ENCODE data around the gene ELAPOR1. TPM values are rescaled to one million over a fixed set of nuclear protein-coding genes. Genes with fewer than 3 reads are reported as not detected.

The ELAPOR1 gene
- total and polyA plus RNA-seq, 9 of the 15 experiments (the other 6 are each of a cell fraction or from before 2014, with no cell fraction given), result 0.07 to 1.2 (median 0.18) TPM

DNA sequence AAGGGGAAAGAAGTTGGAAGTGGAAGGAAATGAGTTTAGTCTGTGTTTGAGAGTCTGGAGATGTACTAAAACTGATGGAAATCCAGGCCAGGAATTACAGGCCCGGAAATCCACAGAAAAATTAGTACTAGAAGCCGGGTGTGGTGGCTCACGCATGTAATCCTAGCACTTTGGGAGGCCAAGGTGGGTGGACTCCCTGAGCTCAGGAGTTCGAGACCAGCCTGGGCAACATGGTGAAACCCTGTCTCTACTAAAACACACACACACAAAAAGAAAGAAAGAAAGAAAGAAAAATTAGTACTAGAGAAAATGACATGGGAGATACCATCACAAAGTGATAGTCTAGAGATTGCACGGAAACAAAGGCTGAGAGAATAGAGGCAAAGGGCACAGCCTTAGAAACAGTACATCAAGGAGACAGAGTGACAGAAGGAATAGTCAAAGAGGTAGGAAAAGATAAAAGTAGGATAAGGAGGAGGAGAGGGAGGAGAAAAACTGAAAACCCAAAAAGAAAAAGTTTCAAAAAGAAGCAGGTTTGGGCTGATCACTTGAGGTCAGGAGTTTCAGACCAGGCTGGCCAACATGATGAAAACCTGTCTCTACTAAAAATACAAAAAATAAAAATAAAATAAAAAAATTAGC, 33.4 kb upstream of the ELAPOR1 start (continued):
- TF ChIP-seq, protein P1, sequence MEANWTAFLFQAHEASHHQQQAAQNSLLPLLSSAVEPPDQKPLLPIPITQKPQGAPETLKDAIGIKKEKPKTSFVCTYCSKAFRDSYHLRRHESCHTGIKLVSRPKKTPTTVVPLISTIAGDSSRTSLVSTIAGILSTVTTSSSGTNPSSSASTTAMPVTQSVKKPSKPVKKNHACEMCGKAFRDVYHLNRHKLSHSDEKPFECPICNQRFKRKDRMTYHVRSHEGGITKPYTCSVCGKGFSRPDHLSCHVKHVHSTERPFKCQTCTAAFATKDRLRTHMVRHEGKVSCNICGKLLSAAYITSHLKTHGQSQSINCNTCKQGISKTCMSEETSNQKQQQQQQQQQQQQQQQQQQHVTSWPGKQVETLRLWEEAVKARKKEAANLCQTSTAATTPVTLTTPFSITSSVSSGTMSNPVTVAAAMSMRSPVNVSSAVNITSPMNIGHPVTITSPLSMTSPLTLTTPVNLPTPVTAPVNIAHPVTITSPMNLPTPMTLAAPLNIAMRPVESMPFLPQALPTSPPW (CRISPR knock-in tag; IDR thresholded peaks at IDR 0.05), result no peak
- TF ChIP-seq MYC (IDR thresholded peaks at IDR 0.05; ENCODE audit: low read depth, low read length), result no peak
- no peak for TF ChIP-seq MYC (CRISPR knock-in tag; IDR thresholded peaks at IDR 0.05; ENCODE audit: borderline replicate concordance, low read depth)
- TF ChIP-seq YY1 (IDR thresholded peaks at IDR 0.05; ENCODE audit: borderline replicate concordance in 1 of 3, control insufficient read depth in 1 of 3, extremely low read depth in 1 of 3, insufficient read depth in 3 of 3, insufficient read length in 1 of 3, insufficient replicate concordance in 2 of 3, low read depth in 1 of 3, low read length in 2 of 3), result no peak
- no peak for TF ChIP-seq ZNF76 (CRISPR knock-in tag; IDR thresholded peaks at IDR 0.05; ENCODE audit: borderline replicate concordance)
- TF ChIP-seq, protein P2, sequence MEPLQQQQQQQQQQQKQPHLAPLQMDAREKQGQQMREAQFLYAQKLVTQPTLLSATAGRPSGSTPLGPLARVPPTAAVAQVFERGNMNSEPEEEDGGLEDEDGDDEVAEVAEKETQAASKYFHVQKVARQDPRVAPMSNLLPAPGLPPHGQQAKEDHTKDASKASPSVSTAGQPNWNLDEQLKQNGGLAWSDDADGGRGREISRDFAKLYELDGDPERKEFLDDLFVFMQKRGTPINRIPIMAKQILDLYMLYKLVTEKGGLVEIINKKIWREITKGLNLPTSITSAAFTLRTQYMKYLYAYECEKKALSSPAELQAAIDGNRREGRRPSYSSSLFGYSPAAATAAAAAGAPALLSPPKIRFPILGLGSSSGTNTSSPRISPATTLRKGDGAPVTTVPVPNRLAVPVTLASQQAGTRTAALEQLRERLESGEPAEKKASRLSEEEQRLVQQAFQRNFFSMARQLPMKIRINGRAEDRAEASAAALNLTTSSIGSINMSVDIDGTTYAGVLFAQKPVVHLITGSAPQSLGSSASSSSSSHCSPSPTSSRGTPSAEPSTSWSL (CRISPR knock-in tag; IDR thresholded peaks at IDR 0.05; ENCODE audit: borderline replicate concordance), result no peak
- no peak for TF ChIP-seq BCOR (IDR thresholded peaks at IDR 0.05)
- no peak for TF ChIP-seq XRCC5 (IDR thresholded peaks at IDR 0.05; ENCODE audit: low read depth, low read length)
- TF ChIP-seq, protein P3, sequence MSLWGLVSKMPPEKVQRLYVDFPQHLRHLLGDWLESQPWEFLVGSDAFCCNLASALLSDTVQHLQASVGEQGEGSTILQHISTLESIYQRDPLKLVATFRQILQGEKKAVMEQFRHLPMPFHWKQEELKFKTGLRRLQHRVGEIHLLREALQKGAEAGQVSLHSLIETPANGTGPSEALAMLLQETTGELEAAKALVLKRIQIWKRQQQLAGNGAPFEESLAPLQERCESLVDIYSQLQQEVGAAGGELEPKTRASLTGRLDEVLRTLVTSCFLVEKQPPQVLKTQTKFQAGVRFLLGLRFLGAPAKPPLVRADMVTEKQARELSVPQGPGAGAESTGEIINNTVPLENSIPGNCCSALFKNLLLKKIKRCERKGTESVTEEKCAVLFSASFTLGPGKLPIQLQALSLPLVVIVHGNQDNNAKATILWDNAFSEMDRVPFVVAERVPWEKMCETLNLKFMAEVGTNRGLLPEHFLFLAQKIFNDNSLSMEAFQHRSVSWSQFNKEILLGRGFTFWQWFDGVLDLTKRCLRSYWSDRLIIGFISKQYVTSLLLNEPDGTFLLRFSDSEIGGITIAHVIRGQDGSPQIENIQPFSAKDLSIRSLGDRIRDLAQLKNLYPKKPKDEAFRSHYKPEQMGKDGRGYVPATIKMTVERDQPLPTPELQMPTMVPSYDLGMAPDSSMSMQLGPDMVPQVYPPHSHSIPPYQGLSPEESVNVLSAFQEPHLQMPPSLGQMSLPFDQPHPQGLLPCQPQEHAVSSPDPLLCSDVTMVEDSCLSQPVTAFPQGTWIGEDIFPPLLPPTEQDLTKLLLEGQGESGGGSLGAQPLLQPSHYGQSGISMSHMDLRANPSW (CRISPR knock-in tag; IDR thresholded peaks at IDR 0.05), result no peak
- TF ChIP-seq TAF15 (IDR thresholded peaks at IDR 0.05; ENCODE audit: low read depth, low read length), result no peak
- TF ChIP-seq, protein P4, sequence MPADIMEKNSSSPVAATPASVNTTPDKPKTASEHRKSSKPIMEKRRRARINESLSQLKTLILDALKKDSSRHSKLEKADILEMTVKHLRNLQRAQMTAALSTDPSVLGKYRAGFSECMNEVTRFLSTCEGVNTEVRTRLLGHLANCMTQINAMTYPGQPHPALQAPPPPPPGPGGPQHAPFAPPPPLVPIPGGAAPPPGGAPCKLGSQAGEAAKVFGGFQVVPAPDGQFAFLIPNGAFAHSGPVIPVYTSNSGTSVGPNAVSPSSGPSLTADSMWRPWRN (IDR thresholded peaks at IDR 0.05; ENCODE audit: low read depth), result no peak
- no peak for TF ChIP-seq EP400 (IDR thresholded peaks at IDR 0.05)
- TF ChIP-seq, protein P5, sequence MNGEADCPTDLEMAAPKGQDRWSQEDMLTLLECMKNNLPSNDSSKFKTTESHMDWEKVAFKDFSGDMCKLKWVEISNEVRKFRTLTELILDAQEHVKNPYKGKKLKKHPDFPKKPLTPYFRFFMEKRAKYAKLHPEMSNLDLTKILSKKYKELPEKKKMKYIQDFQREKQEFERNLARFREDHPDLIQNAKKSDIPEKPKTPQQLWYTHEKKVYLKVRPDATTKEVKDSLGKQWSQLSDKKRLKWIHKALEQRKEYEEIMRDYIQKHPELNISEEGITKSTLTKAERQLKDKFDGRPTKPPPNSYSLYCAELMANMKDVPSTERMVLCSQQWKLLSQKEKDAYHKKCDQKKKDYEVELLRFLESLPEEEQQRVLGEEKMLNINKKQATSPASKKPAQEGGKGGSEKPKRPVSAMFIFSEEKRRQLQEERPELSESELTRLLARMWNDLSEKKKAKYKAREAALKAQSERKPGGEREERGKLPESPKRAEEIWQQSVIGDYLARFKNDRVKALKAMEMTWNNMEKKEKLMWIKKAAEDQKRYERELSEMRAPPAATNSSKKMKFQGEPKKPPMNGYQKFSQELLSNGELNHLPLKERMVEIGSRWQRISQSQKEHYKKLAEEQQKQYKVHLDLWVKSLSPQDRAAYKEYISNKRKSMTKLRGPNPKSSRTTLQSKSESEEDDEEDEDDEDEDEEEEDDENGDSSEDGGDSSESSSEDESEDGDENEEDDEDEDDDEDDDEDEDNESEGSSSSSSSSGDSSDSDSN (IDR thresholded peaks at IDR 0.05; ENCODE audit: borderline replicate concordance in 1 of 2, low read depth in 2 of 2, low read length in 2 of 2), result no peak
- no peak for TF ChIP-seq ZC3H8 (IDR thresholded peaks at IDR 0.05)
- no peak for TF ChIP-seq ZNF584 (CRISPR knock-in tag; IDR thresholded peaks at IDR 0.05; ENCODE audit: low read depth)
- no peak for TF ChIP-seq MBD2 (IDR thresholded peaks at IDR 0.05; ENCODE audit: borderline replicate concordance, low read depth)
- TF ChIP-seq MAFG (tag; conservative IDR thresholded peaks at IDR 0.05), result no peak

All from K562 (cell line).